K562 (cell line): ENCODE data around the gene C17orf114.
A peak's percentile ranks its signal among the peaks of the same experiment; 100 is the strongest.

ENCODE experiments used
- CBX5 ChIP-seq: IDR thresholded peaks from 2 replicates; pipeline ENCODE4 v1.6.1; 2014; ENCODE audit warnings: low read depth, borderline replicate concordance
- CREM ChIP-seq: IDR thresholded peaks from 2 replicates; pipeline ENCODE4 v1.6.1; 2014; ENCODE audit warnings: antibody characterized with exemption, low read depth
- DACH1 ChIP-seq: fragments of 450-650 bp; IDR thresholded peaks from 2 replicates; pipeline ENCODE4 v1.6.1; 2018; ENCODE audit not compliant: partially characterized antibody
- E2F3 ChIP-seq: fragments of 250-450 bp; sonication (Bioruptor Pico); IDR thresholded peaks from 2 replicates; pipeline ENCODE4 v1.4.0; 2020; ENCODE audit warnings: mild to moderate bottlenecking
- ELF1 ChIP-seq: fragments of 200-800 bp; sonication (Bioruptor generic); IDR thresholded peaks from 2 replicates; pipeline ENCODE4 v1.6.1; 2016; ENCODE audit warnings: missing genetic modification characterization, missing compliant biosample characterization
- ERF ChIP-seq: fragments of 450-650 bp; formaldehyde crosslinking; IDR thresholded peaks from 2 replicates; pipeline ENCODE4 v1.4.0; 2020; ENCODE audit warnings: mild to moderate bottlenecking, mixed read lengths
- EZH2 ChIP-seq: IDR thresholded peaks from 2 replicates; pipeline ENCODE4 v1.6.1; 2012; ENCODE audit warnings: low read depth, mild to moderate bottlenecking, inconsistent platforms, low read length, borderline replicate concordance
- HMGXB4 ChIP-seq: sonication (generic); formaldehyde crosslinking; IDR thresholded peaks from 2 replicates; pipeline ENCODE4 v1.8.1; 2023; ENCODE audit warnings: mild to moderate bottlenecking, missing genetic modification reagents
- MITF ChIP-seq: IDR thresholded peaks from 2 replicates; pipeline ENCODE4 v1.6.1; 2014; ENCODE audit warnings: antibody characterized with exemption
- NCOA2 ChIP-seq, 2 experiments: fragments of 450-650 bp; IDR thresholded peaks; 2 replicates each; pipeline ENCODE4 v1.6.1; 2018; ENCODE audit warnings: mild to moderate bottlenecking in 2 of 2, moderate library complexity in 1 of 2; ENCODE audit not compliant: partially characterized antibody in 2 of 2
- PHTF2 ChIP-seq: fragments of 250-450 bp; sonication (Bioruptor Pico); IDR thresholded peaks from 2 replicates; pipeline ENCODE4 v1.5.0; 2021; ENCODE audit warnings: mild to moderate bottlenecking
- RNF219 ChIP-seq: fragments of 250-450 bp; sonication (Bioruptor Pico); IDR thresholded peaks from 2 replicates; pipeline ENCODE4 v1.5.0; 2022; ENCODE audit warnings: mild to moderate bottlenecking
- ZNF134 ChIP-seq: fragments of 250-450 bp; sonication (Bioruptor Pico); conservative IDR thresholded peaks from 2 replicates; pipeline ENCODE4 v1.4.0; 2020
- ZNF232 ChIP-seq: sonication (generic); formaldehyde crosslinking; IDR thresholded peaks from 2 replicates; pipeline ENCODE4 v1.8.0; 2022; ENCODE audit warnings: mild to moderate bottlenecking, missing genetic modification reagents
- ZNF431 ChIP-seq: sonication (generic); formaldehyde crosslinking; IDR thresholded peaks from 2 replicates; pipeline ENCODE4 v1.8.0; 2022; ENCODE audit warnings: mild to moderate bottlenecking, missing genetic modification reagents
- ZNF561 ChIP-seq: fragments of 450-650 bp; formaldehyde crosslinking; conservative IDR thresholded peaks from 2 replicates; pipeline ENCODE4 v1.4.0; 2020; ENCODE audit warnings: mild to moderate bottlenecking, moderate library complexity
- TF ChIP-seq, protein P1 (sequence below): sonication (generic); formaldehyde crosslinking; IDR thresholded peaks from 2 replicates; pipeline ENCODE4 v1.8.0; 2022; ENCODE audit warnings: mild to moderate bottlenecking, missing genetic modification reagents
- TF ChIP-seq, protein P2 (sequence below): fragments of 450-650 bp; formaldehyde crosslinking; IDR thresholded peaks from 2 replicates; pipeline ENCODE4 v1.4.0; 2022; ENCODE audit warnings: missing genetic modification characterization
- TF ChIP-seq, protein P3 (sequence below): fragments of 250-450 bp; sonication (Bioruptor Pico); IDR thresholded peaks from 2 replicates; pipeline ENCODE4 v1.8.0; 2022; ENCODE audit warnings: inconsistent platforms

Gene C17orf114

DNA sequence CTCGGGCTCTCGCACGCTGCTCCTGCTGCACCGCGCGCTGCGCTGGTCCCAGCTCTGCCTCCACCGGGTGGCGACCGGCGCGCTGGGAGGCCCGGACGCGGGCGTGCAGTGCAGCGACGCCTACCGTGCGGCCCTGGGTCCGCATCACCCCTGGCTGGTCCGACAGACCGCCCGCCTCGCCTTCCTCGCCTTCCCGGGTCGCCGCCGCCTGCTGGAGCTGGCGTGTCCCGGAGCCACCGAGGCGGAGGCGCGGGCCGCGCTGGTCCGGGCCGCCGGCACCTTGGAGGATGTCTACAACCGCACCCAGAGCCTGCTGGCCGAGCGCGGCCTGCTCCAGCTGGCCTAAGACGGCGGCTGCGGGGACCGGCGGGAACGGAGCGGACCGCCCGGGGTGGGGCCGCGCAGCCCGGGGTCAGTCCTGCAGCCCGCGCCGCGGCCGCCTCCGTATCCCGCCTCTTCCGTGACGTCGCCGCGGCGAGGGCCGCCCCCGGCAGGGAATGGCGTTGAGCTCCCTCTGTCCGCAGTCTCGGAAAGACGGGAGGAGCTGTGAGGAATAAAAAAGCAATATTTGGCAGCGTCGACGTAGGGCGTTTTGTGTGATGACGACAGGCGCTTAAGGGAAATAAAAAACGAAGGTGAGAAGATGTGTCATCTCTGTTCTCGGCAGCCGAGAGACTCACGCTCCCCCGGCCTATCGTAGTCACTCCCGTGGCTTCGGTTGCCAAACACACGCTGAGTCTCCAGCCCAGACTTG lies 12.0 kb downstream of the C17orf114 start (continued):
- TF ChIP-seq NCOA2 (IDR thresholded peaks at IDR 0.05; ENCODE audit: partially characterized antibody in 2 of 2) (no peak), ERF (no peak; the same call in 1 of the 2 replicates), DACH1 (no peak), CREM (peak; percentile 48), ZNF134 (CRISPR knock-in tag) (no peak), RNF219 (CRISPR knock-in tag) (no peak), ZNF431 (CRISPR knock-in tag) (peak; percentile 78), HMGXB4 (CRISPR knock-in tag) (no peak), E2F3 (CRISPR knock-in tag) (0 out of 2 replicates have a peak, but pooled peaks have one; percentile 30), EZH2 (no peak), CBX5 (no peak), PHTF2 (CRISPR knock-in tag) (no peak), ELF1 (peak; percentile 91), ZNF232 (CRISPR knock-in tag) (no peak), MITF (no peak), ZNF561 (CRISPR knock-in tag) (no peak)
- TF ChIP-seq, protein P1, sequence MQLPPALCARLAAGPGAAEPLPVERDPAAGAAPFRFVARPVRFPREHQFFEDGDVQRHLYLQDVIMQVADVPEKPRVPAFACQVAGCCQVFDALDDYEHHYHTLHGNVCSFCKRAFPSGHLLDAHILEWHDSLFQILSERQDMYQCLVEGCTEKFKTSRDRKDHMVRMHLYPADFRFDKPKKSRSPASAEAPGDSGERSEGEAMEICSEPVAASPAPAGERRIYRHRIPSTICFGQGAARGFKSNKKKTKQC (CRISPR knock-in tag), result peak; percentile 44; the same call in 1 of the 2 replicates
- TF ChIP-seq, protein P2, sequence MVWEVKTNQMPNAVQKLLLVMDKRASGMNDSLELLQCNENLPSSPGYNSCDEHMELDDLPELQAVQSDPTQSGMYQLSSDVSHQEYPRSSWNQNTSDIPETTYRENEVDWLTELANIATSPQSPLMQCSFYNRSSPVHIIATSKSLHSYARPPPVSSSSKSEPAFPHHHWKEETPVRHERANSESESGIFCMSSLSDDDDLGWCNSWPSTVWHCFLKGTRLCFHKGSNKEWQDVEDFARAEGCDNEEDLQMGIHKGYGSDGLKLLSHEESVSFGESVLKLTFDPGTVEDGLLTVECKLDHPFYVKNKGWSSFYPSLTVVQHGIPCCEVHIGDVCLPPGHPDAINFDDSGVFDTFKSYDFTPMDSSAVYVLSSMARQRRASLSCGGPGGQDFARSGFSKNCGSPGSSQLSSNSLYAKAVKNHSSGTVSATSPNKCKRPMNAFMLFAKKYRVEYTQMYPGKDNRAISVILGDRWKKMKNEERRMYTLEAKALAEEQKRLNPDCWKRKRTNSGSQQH (CRISPR knock-in tag), result no peak
- TF ChIP-seq, protein P3, sequence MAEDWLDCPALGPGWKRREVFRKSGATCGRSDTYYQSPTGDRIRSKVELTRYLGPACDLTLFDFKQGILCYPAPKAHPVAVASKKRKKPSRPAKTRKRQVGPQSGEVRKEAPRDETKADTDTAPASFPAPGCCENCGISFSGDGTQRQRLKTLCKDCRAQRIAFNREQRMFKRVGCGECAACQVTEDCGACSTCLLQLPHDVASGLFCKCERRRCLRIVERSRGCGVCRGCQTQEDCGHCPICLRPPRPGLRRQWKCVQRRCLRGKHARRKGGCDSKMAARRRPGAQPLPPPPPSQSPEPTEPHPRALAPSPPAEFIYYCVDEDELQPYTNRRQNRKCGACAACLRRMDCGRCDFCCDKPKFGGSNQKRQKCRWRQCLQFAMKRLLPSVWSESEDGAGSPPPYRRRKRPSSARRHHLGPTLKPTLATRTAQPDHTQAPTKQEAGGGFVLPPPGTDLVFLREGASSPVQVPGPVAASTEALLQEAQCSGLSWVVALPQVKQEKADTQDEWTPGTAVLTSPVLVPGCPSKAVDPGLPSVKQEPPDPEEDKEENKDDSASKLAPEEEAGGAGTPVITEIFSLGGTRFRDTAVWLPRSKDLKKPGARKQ (CRISPR knock-in tag), result no peak
